GM18511 (cell line): Measurements from ENCODE around the gene MMADHC.

Experiments used
- ATAC-seq: cut with Tn5 transposase; IDR thresholded peaks from one replicate; pipeline ENCODE4 v1.9.1; 2021; ENCODE audit warnings: mild to moderate bottlenecking, moderate library complexity; ENCODE audit not compliant: unreplicated experiment

The MMADHC gene

DNA sequence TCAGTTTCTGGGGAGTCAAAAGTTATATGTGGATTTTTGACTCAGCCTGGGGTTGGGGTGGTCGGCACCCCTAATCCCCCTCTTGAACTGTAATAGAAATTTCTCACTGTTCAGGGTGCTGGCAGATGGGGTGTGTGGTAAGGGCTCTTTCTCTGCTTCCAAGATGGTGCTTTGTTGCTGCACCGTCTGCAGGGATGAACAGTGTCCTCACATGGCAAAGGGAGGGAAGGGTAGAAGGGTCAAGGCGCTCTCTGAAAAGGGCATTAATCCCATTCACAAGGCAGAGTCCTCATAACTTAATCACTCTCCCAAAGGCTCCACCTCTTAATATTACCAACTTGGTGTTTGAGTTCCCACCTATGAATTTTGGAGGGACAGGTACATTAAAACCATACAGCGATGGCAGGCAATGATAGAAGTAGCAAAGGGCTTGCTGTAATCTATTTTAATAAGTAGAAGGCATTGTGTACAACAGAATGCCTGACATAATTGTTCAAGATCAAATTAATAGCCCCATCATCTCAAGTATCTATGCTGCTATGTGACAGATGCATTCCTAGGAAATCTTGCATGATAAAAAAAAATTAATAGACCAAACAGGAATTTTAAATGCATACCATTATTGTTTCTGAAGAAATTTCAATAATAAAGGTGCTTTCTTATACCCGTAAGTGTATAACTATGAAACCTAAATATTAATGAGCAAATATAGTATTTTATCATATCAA is 28.1 kb downstream of the MMADHC start:
- ATAC-seq = no peak

- ATAC-seq = no peak
These were observed 31.1 kb downstream of the MMADHC start for GRCh38 chr2:149556452-149556851.

DNA sequence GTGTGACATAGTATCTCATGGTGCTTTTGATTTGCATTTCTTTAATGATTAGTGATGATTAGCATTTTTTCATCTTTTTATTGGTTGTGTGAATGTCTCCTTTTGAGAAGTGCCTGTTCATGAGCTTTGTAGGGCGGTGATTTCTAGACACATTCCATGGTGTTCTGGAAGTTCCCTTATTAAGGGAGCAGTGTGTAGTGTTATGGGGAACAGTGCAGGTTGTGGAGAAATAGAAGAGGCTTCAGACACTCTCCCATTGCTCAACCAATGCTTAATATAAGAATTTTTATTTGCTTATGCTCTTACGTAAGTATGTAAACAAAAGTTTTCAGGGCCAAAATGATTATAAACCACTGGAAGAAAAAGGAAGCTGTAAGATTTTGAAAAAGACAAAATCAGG is 34.7 kb downstream of the MMADHC start:
- ATAC-seq = no peak

DNA sequence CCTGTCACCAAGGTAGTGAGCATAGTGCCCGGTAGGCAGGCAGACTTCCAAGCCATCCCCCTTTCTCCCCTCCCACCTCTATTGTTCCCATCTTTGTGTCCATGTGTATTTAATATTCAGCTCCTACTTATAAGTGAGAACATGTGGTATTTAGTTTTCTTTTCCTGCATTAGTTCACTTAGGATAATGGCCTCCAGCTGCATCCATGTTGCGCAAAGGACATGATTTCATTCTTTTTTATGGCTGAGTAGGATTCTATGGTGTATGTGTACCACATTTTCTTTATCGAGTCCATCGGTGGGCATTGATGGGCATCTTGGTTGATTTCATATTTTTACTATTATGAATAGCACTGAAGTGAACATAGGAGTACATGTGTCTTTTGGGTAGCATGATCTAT is 35.3 kb downstream of the MMADHC start:
- no peak for ATAC-seq

- no peak for ATAC-seq
These were observed 42.9 kb downstream of the MMADHC start for GRCh38 chr2:149544692-149545091.

DNA sequence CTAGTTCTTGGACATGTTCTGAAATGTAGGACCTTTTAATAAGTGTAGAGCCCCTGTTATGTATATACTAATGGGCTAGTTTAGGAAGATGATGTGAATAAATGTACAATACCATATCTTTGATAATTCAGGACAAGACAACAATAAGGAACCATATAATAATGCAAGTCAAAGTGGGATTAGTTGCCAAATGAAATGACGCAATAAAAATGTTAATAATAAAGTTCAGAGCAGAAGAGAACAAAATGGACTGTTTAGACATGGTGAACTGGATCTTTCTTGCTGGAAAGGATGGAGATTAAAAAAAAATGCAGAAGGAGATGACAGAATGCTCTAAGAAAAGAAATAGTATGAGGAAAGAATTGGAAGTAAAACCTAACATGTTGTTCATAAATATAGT is 43.7 kb downstream of the MMADHC start:
- no peak for ATAC-seq

DNA sequence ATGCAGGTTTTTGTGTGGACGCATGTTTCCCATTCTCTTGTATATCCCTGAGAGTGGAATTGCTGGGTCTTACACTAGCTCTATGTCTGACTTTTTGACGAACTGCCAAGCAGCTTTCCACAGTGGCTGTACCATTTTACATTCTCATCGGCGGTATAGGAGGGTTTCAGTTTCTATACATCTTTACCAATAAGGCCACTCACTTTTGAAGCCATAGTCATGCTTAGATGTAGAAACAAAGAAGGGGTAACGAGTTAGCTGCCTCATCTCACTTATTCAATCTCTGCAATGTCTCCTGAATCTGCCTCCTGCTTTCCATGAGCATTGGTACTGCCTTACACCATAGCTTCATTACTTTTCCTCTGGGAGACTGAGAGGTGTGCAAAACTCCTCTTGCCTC is 47.4 kb downstream of the MMADHC start:
- ATAC-seq = no peak

- ATAC-seq = no peak
These were observed 49.3 kb downstream of the MMADHC start for GRCh38 chr2:149538138-149538833.

DNA sequence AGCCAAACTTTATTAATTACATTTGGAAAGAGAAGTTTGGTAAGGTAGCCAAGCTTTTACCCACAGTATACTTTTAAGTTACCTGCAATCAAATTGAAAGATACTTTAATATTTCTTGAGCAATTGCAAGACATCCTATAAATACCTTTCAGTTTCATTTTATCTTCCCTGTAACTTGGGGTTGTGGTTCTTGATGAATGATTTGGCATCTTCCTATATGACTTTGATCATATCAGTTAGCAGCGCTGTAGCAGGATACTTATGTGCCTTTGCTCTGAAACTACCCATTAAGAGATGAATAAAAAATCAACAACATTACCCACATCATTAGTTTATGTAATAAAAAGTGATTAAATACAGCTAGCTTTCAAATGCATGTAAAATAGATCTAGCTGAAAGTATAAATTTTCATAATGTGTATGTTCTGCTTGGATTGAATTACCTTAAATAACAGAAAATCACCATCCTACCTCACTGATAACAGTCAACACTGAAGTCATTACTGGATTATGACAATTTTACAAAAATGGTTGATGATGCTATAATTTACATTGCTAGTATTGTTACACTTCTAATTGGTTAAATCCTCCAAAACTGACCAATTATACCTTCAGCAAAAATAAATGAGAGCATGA is 50.4 kb downstream of the MMADHC start:
- ATAC-seq = no peak

GRCh38 chr2:149536649-149537048 is 50.9 kb downstream of the MMADHC start:
- no peak for ATAC-seq

- no peak for ATAC-seq
These were observed 52.9 kb downstream of the MMADHC start for GRCh38 chr2:149534674-149535073.

GRCh38 chr2:149528983-149529382 is 58.6 kb downstream of the MMADHC start:
- ATAC-seq = no peak

DNA sequence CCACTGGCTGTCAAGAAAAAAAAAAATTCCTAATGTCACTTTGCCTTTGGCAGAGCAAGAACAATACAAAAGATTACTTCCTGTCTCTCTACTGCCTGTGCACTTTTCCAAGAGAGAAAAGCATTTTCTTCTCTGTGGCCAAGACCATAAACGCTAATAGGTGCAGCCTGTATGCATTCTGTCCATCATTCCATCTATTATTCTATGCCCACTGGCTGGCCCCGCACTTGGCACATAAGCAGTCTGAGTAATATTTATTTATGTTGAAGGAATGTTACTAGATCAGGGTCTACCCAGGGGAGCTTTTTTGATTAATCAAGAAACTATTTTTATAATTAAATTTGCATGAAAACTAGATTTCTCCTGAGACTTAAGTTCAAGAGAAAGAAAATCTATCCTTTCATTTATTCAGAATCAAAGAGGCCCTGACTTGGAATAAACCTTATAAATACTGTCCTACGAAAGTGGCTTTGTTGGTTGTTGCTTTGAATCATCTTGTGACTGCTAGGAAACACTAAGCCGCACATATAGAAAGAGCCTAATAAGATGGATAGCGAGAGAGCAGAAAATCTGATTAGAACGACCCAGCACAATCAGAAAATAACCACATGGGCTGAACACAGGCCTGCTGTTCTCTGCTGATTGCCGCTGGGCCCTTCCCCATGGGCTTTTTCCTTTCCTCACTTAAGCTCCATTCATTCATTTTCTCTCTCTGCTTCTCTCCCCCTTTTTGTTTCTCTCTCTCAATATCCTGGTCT is 59.4 kb downstream of the MMADHC start:
- no peak for ATAC-seq

GRCh38 chr2:149526689-149527088 is 60.9 kb downstream of the MMADHC start:
- no peak for ATAC-seq

GRCh38 chr2:149525323-149525722 is 62.3 kb downstream of the MMADHC start:
- no peak for ATAC-seq
